MV-4-11 (cell line): ENCODE data around the gene RNU1-3.
A peak's percentile ranks its signal among the peaks of the same experiment; 100 is the strongest.
"Not testable (repeated sequence)": the region's sequence is repeated elsewhere in the genome, so short reads cannot be mapped to it uniquely, and the experiment has no call there.

Source experiments
- DNase-seq: peaks from one replicate; lab custom pipeline; 2025; lab: John Stamatoyannopoulos, UW

Gene RNU1-3

GRCh38 chr1:16656574-16656973, 10.2 kb downstream of the RNU1-3 start:
- not testable (repeated sequence) for DNase-seq

DNA sequence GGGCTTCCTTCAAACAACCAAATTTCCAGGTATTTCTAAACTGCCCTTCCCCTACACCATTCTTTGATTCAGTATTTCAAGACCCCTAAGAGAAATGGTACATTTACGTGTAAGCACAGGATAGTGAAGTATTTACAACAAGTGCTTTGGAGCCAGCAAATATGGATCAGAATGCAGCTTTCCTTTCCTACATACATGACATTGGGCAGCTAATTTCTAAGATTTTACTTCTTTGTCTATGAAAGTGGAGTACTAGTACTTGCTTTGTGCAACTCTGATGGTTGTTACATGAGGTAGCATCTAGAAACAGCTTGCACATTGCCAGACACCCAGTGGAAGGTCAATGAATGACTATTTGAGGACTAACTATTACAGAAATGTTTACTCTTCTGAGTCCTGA, 15.2 kb downstream of the RNU1-3 start:
- DNase-seq = not testable (repeated sequence)

- DNase-seq = not testable (repeated sequence)
Measured at GRCh38 chr1:16649960-16650359, 16.8 kb downstream of the RNU1-3 start.

DNA sequence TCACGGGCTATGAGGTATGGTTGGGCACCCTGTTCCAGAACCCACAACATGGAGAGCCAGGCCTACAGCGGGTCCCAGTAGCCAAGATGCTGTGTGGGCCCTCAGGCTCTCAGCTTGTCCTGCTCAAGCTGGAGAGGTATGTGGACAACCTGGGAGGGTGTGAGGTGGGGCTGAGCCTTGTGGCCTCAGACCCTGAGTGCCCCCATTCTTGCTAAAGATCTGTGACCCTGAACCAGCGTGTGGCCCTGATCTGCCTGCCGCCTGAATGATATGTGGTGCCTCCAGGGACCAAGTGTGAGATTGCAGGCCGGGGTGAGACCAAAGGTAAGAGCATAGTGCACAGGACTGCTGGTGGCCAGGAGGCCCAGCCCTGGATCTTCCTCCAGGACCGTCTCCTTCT, 17.4 kb downstream of the RNU1-3 start:
- not testable (repeated sequence) for DNase-seq

DNA sequence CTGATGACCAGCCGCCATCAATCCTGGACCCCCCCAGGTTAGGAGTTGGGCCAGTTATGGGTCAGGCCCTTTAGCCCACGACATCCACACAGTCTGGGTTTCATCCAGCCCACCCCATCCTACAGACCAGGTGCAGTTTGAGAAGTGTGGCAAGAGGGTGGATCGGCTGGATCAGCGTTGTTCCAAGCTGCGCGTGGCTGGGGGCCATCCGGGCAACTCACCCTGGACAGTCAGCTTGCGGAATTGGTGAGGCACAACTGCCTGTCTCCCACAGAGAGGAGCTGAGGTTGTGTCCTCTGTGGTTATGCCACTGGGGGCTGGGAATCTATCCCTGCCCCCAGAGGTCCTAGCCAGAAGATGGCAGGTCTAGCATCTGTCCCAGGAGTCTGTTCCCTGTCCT, 18.0 kb downstream of the RNU1-3 start:
- DNase-seq = not testable (repeated sequence)

DNA sequence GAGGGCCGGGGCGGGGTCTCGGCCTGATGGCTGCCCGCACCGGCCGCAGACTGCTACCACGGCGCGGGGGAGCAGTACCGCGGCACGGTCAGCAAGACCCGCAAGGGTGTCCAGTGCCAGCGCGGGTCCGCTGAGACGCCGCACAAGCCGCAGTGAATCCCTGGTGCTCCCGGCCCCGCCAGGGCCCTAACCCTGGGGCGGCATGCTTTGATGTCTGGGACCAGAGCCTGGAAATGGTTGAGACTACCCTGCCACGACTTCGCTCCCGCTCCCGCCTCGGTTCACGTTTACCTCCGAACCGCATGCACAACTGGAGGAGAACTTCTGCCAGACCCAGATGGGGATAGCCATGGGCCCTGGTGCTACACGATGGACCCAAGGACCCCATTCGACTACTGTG, 18.5 kb downstream of the RNU1-3 start:
- DNase-seq = not testable (repeated sequence)

DNA sequence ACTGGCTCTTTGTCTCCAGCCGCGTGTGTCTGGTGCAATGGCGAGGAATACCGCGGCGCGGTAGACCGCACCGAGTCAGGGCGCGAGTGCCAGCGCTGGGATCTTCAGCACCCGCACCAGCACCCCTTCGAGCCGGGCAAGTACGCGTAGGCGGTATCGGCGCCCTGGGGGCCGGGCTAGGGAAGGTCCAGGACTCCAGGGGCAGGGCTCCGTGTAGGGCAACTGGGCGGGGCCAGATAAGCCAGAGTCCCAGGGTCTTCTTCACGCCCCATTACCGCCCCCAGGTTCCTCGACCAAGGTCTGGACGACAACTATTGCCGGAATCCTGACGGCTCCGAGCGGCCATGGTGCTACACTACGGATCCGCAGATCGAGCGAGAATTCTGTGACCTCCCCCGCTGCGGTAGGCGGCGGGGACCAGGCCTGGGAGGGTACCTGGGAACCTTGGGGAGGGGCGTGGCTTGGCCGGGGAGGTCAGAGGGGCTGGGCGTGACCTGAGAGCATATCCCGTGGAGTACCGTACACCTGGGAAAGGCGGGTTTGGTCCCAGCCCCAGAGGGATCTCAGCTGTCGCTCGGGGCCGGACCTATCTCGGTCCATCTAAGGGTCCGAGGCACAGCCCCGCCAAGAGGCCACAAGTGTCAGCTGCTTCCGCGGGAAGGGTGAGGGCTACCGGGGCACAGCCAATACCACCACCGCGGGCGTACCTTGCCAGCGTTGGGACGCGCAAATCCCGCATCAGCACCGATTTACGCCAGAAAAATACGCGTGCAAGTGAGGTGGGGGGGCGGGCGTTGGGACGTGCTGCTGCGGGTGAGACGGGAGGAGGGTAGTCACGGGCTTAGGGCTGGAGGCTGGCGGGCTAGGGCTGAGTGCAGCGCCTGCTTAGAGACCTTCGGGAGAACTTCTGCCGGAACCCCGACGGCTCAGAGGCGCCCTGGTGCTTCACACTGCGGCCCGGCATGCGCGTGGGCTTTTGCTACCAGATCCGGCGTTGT, 19.3 kb downstream of the RNU1-3 start:
- not testable (repeated sequence) for DNase-seq

- DNase-seq = not testable (repeated sequence)
Measured at GRCh38 chr1:16646716-16647115, 20.0 kb downstream of the RNU1-3 start.

DNA sequence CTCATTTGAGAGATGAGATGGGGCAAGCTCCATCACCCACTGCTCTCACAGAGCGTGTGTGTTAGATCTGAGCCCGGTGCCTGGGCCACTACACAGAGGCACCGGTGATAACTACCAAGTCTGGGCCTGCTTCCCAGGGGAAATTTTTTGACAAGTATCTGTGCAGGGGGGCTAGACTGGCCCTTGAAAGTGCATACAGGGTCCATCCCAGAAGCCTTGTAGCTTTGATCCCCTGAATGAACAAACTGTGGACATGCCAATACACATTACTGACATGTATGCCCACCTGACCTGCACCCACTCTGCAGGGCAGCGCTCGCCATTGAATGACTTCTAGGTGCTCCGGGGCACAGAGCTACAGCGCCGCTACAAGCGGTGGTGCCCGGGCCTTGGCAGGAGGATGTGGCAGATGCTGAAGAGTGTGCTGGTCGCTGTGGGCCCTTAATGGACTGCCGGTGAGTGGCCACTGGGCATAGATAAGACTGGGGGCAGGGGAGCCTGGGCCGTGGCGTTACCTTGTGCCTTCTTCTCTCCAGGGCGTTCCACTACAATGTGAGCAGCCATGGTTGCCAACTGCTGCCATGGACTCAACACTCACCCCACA, 20.6 kb downstream of the RNU1-3 start:
- DNase-seq = not testable (repeated sequence)

GRCh38 chr1:16645271-16646060, 21.3 kb downstream of the RNU1-3 start:
- not testable (repeated sequence) for DNase-seq

GRCh38 chr1:16644482-16645270, 22.1 kb downstream of the RNU1-3 start:
- DNase-seq = peak; percentile 83

DNA sequence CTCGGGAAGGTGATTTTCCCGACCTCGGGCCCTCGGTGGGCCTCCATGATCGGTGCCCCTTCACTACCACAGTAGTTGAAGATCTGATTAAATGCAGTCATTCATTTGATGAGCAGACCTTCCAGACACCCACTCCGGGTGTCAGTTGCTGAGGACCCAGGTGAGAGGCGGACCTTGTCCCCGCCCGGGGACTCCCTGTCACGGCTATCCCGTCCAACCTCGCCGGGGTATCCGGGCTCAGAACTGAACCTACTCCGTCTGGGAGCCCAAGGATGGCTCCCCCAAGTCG, 22.6 kb downstream of the RNU1-3 start:
- no peak for DNase-seq

- DNase-seq = not testable (repeated sequence)
Measured at GRCh38 chr1:16643476-16644192, 23.1 kb downstream of the RNU1-3 start.

- DNase-seq = not testable (repeated sequence)
Measured at GRCh38 chr1:16643001-16643411, 23.7 kb downstream of the RNU1-3 start.

GRCh38 chr1:16642025-16642966, 24.5 kb downstream of the RNU1-3 start:
- not testable (repeated sequence) for DNase-seq

- not testable (repeated sequence) for DNase-seq
Measured at GRCh38 chr1:16641159-16641975, 25.4 kb downstream of the RNU1-3 start.

DNA sequence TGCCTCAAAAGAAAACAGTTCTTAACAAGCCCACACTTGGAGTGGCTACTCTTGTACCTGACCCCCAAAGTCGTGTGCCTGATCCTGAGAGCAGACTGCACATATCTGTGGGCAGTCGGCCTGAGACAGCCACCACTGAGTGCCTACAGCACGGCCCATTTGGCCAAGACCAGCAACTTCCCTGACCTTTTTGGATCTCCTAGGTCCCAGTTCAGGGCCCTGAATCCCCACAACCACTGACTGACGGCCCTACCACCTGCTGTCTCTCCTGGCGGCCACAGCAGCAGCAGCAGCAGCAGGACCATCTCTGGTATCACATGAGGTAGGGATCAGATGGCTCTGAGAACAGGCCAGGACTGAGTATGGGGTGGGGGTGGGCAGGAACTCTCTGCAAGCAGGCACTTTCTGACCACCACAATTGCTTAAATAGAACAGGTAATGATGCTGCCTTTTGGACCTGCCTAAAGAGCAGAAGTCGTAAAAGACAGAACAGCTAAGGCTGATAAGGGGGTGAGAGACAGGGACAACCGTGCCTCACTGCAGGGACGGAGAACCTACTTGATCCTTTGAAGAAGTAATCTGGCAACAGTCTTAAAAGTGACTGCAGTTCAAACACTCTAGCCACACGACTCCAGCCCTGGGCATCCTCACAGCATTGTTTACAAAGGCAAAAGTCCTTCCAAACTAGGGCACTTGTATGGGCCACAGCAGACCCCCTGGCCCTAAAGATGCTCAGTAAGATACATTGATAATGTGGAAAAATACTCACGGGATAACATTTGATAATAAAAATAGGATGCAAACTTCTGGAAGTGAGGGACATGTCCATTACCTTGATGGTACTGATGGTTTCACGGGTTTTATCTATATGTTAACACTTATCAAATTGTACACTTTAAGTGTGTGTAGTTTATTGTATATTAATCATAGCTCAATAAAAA, 27.4 kb downstream of the RNU1-3 start:
- DNase-seq = not testable (repeated sequence)
